H1 (cell line): Measurements from ENCODE around the gene ZNF575. TPM values are rescaled to one million over a fixed set of nuclear protein-coding genes. Genes with fewer than 3 reads are reported as not detected.

Source experiments
- CTCF ChIA-PET: fragments of 300-600 bp; sonication (Branson Sonifier 250); formaldehyde crosslinking; loops from one replicate; lab custom pipeline; 2021; ENCODE audit not compliant: partially characterized antibody; lab: Charles Lee
- POLR2A ChIA-PET: fragments of 300-600 bp; sonication (Branson Sonifier 250); formaldehyde crosslinking; loops from one replicate; lab custom pipeline; 2021; ENCODE audit warnings: inconsistent platforms; ENCODE audit not compliant: partially characterized antibody; lab: Charles Lee
- DNase-seq, 2 experiments: peaks; one replicate each; pipeline versions ENCODE4 v3.0.0 to v3.0.0-alpha.2; 2010 to 2022; ENCODE audit warnings: low spot score in 2 of 2, low read depth in 1 of 2, mixed read lengths in 1 of 2
- FAIRE-seq: peaks from 2 replicates; lab custom pipeline; 2011; peaks lifted over from hg19 to GRCh38; lab: Jason Lieb, UNC
- H2AFZ ChIP-seq: 2 replicates; pipeline ENCODE4 v1.8.1; 2012; ENCODE audit warnings: low read length, inconsistent platforms
- H2AK5ac ChIP-seq: 2 replicates; pipeline ENCODE4 v1.6.1; 2013; ENCODE audit warnings: low read depth, low read length
- H2BK120ac ChIP-seq: replicated peaks from 2 replicates; pipeline ENCODE3; 2013; ENCODE audit warnings: low read depth, low read length, inconsistent platforms
- H2BK12ac ChIP-seq: 2 replicates; pipeline ENCODE4 v1.6.1; 2013; ENCODE audit warnings: low read depth, low read length
- H2BK15ac ChIP-seq: 2 replicates; pipeline ENCODE4 v1.6.1; 2013; ENCODE audit warnings: low read length
- H2BK20ac ChIP-seq: 2 replicates; pipeline ENCODE4 v1.6.1; 2013; ENCODE audit warnings: low read length
- H2BK5ac ChIP-seq: 2 replicates; pipeline ENCODE4 v1.6.1; 2013; ENCODE audit warnings: low read depth, low read length
- H3K14ac ChIP-seq: 2 replicates; pipeline ENCODE4 v1.6.1; 2013; ENCODE audit warnings: inconsistent platforms; ENCODE audit not compliant: insufficient read length
- H3K18ac ChIP-seq: 2 replicates; pipeline ENCODE4 v1.6.1; 2013; ENCODE audit warnings: low read length; ENCODE audit errors: extremely low read depth
- H3K23ac ChIP-seq: 2 replicates; pipeline ENCODE4 v1.6.1; 2013; ENCODE audit warnings: inconsistent platforms; ENCODE audit not compliant: insufficient read length
- H3K23me2 ChIP-seq: 2 replicates; pipeline ENCODE4 v1.6.1; 2013; ENCODE audit warnings: low read depth, low read length
- H3K27ac ChIP-seq: 2 replicates; pipeline ENCODE4 v1.6.1; 2011; ENCODE audit warnings: low read depth, low read length, inconsistent platforms
- H3K27me3 ChIP-seq, 4 experiments: replicated peaks in 1 of 4; 1 replicate in 1 of 4; 2 replicates in 3 of 4; pipeline versions ENCODE4 v1.6.1 to v1.8.1; 2011 to 2013; ENCODE audit warnings: low read length in 3 of 4, mild to moderate bottlenecking in 3 of 4, inconsistent platforms in 2 of 4, mixed read lengths in 2 of 4, moderate library complexity in 1 of 4; ENCODE audit not compliant: control insufficient read depth in 3 of 4, insufficient read depth in 3 of 4; ENCODE audit errors: extremely low read depth in 1 of 4
- H3K36me3 ChIP-seq, 4 experiments: 2 replicates each; pipeline versions ENCODE4 v1.6.1 to v1.8.1; 2011 to 2013; ENCODE audit warnings: mild to moderate bottlenecking in 4 of 4, low read length in 3 of 4, moderate library complexity in 2 of 4, control low read depth in 1 of 4, inconsistent platforms in 1 of 4; ENCODE audit not compliant: insufficient read depth in 4 of 4, control insufficient read depth in 2 of 4
- H3K4ac ChIP-seq: replicated peaks from 2 replicates; pipeline ENCODE3; 2013; ENCODE audit warnings: low read length, low read depth, mixed read lengths, inconsistent platforms; ENCODE audit not compliant: insufficient read length
- H3K4me1 ChIP-seq, 4 experiments: replicated peaks in 1 of 4; 1 replicate in 1 of 4; 2 replicates in 3 of 4; pipeline versions ENCODE4 v1.6.1 to v1.8.1; 2011 to 2013; ENCODE audit warnings: low read length in 3 of 4, inconsistent platforms in 2 of 4, mixed read lengths in 1 of 4; ENCODE audit not compliant: insufficient read depth in 4 of 4, control insufficient read depth in 3 of 4
- H3K4me2 ChIP-seq, 2 experiments: 2 replicates each; pipeline versions ENCODE4 v1.6.1 to v1.8.1; 2011 to 2013; ENCODE audit warnings: low read depth in 2 of 2, low read length in 2 of 2, control low read depth in 1 of 2, inconsistent platforms in 1 of 2, mild to moderate bottlenecking in 1 of 2; ENCODE audit not compliant: insufficient read depth in 1 of 2
- H3K4me3 ChIP-seq, 4 experiments: fragments of 200-600, 300-600 bp in 1 of 4; sonication (generic), shearing (Covaris generic), sonication (Bioruptor Twin) in 1 of 4; 2 replicates each; pipeline versions ENCODE4 v1.5.1 to v1.8.1; 2011 to 2016; ENCODE audit warnings: low read length in 4 of 4, low read depth in 3 of 4, control low read depth in 2 of 4, inconsistent platforms in 2 of 4, mild to moderate bottlenecking in 2 of 4, mixed read lengths in 1 of 4, moderate library complexity in 1 of 4; ENCODE audit not compliant: insufficient read depth in 2 of 4; ENCODE audit errors: extremely low read depth in 1 of 4
- H3K56ac ChIP-seq: replicated peaks from 2 replicates; pipeline ENCODE3; 2013; ENCODE audit warnings: low read depth, mild to moderate bottlenecking, mixed read lengths, low read length, inconsistent platforms; ENCODE audit not compliant: insufficient read length
- H3K79me1 ChIP-seq: 2 replicates; pipeline ENCODE4 v1.6.1; 2013; ENCODE audit warnings: low read depth, low read length, control low read depth
- H3K79me2 ChIP-seq, 2 experiments: 2 replicates each; pipeline versions ENCODE4 v1.6.1 to v1.8.1; 2012 to 2013; ENCODE audit warnings: low read length in 2 of 2, mild to moderate bottlenecking in 2 of 2, inconsistent platforms in 1 of 2; ENCODE audit not compliant: insufficient read depth in 2 of 2, control insufficient read depth in 1 of 2
- H3K9ac ChIP-seq, 4 experiments: replicated peaks in 1 of 4; 1 replicate in 1 of 4; 2 replicates in 3 of 4; pipeline versions ENCODE4 v1.6.1 to v1.8.1; 2011 to 2013; ENCODE audit warnings: low read depth in 3 of 4, low read length in 3 of 4, control low read depth in 2 of 4, mild to moderate bottlenecking in 2 of 4, moderate library complexity in 2 of 4, inconsistent platforms in 1 of 4; ENCODE audit errors: extremely low read depth in 1 of 4
- H3K9me3 ChIP-seq, 2 experiments: 2 replicates each; pipeline versions ENCODE4 v1.6.1 to v1.8.1; 2012 to 2013; ENCODE audit warnings: mild to moderate bottlenecking in 2 of 2, moderate library complexity in 2 of 2, control low read depth in 1 of 2, inconsistent platforms in 1 of 2, low read depth in 1 of 2, low read length in 1 of 2, mixed read lengths in 1 of 2; ENCODE audit not compliant: insufficient read depth in 2 of 2
- H4K20me1 ChIP-seq, 2 experiments: replicated peaks in 1 of 2; 2 replicates each; pipeline versions ENCODE3 to v1.8.1; 2011 to 2013; ENCODE audit warnings: inconsistent platforms in 2 of 2, low read length in 2 of 2, mild to moderate bottlenecking in 1 of 2; ENCODE audit not compliant: insufficient read depth in 2 of 2, control insufficient read depth in 1 of 2
- H4K5ac ChIP-seq: 2 replicates; pipeline ENCODE4 v1.6.1; 2013; ENCODE audit warnings: low read length, low read depth, mixed read lengths, inconsistent platforms; ENCODE audit not compliant: insufficient read length
- H4K8ac ChIP-seq: 2 replicates; pipeline ENCODE4 v1.8.0; 2013; ENCODE audit warnings: mild to moderate bottlenecking, moderate library complexity, low read length, inconsistent platforms; ENCODE audit not compliant: insufficient read depth; ENCODE audit errors: extremely low read depth
- H4K91ac ChIP-seq: replicated peaks from 2 replicates; pipeline ENCODE3; 2013; ENCODE audit warnings: low read length, mixed read lengths, inconsistent platforms; ENCODE audit not compliant: insufficient read length
- CEBPB ChIP-seq: IDR thresholded peaks from 2 replicates; pipeline ENCODE4 v1.6.1; 2012; ENCODE audit warnings: low read depth, low read length
- CHD1 ChIP-seq: IDR thresholded peaks from 2 replicates; pipeline ENCODE4 v1.6.1; 2012; ENCODE audit warnings: low read depth, low read length, improper control_type of control experiment
- EP300 ChIP-seq, 2 experiments: IDR thresholded peaks; 1 replicate in 1 of 2; 2 replicates in 1 of 2; pipeline ENCODE4 v1.6.1; 2011 to 2012; ENCODE audit warnings: low read depth in 2 of 2, low read length in 2 of 2, mild to moderate bottlenecking in 2 of 2, borderline replicate concordance in 1 of 2, inconsistent platforms in 1 of 2, moderate library complexity in 1 of 2
- MAFK ChIP-seq: IDR thresholded peaks from 2 replicates; pipeline ENCODE4 v1.6.1; 2012; ENCODE audit warnings: low read depth, mild to moderate bottlenecking, improper control_type of control experiment, low read length
- PHF8 ChIP-seq: fragments of 200-600 bp; sonication (generic); conservative IDR thresholded peaks from 2 replicates; pipeline ENCODE4 v1.7.1; 2012; ENCODE audit warnings: low read depth, mild to moderate bottlenecking, inconsistent platforms, low read length, moderate library complexity
- SUZ12 ChIP-seq: fragments of 200-600 bp; sonication (generic); IDR thresholded peaks from 2 replicates; pipeline ENCODE4 v1.6.1; 2012; ENCODE audit warnings: mild to moderate bottlenecking, inconsistent platforms, low read length, moderate library complexity, mixed read lengths
- WGBS, 2 experiments: shearing (Covaris generic) in 1 of 2; methylation state at CpG; one replicate each; pipeline versions ENCODE4 v1.1.6 to v1.1.7; 2013 to 2015; ENCODE audit warnings: low lambda C conversion rate in 2 of 2, mixed read lengths in 2 of 2, inconsistent platforms in 1 of 2, low coverage in 1 of 2, missing lambda C conversion rate in 1 of 2; ENCODE audit not compliant: insufficient replicate concordance in 2 of 2, insufficient coverage in 1 of 2, insufficient read length in 1 of 2; ENCODE audit errors: extremely low coverage in 1 of 2, missing lambda C conversion rate in 1 of 2; 5-methylcytosine and 5-hydroxymethylcytosine counted together
- polyA plus RNA-seq, 7 experiments: library from polyadenylated mRNA; depleted of rRNA in 3 of 7; stranded (reverse) in 5 of 7; unstranded in 2 of 7; fragments of >200 nt in 5 of 7; fragments of 200-250 nt in 2 of 7; gene quantifications; 1 replicate in 5 of 7; 2 replicates in 1 of 7; 4 replicates in 1 of 7; pipeline versions ENCODE4 v1.2.1 to v1.2.3, GENCODE V29; 2011 to 2013; ENCODE audit warnings: missing spikeins in 2 of 7, mixed read lengths in 2 of 7
- total RNA-seq: library from RNA; stranded (reverse); fragmentation: NEBNext Ultra II Directional; extraction: Animal tissue kit (Norgen Biotek cat#: 25700); gene quantifications from 2 replicates; pipeline ENCODE4 v1.2.1, GENCODE V29; 2021
- TF ChIP-seq, protein P1 (sequence below): IDR thresholded peaks from 2 replicates; pipeline ENCODE4 v1.6.1; 2012; ENCODE audit warnings: inconsistent platforms
- TF ChIP-seq, protein P2 (sequence below): IDR thresholded peaks from 2 replicates; pipeline ENCODE4 v1.6.1; 2011; ENCODE audit warnings: low read length, improper control_type of control experiment

ZNF575 gene
- total and polyA plus RNA-seq, 2 of the 8 experiments (the other 6 are each of a cell fraction or from before 2014, with no cell fraction given): 0.05 TPM; not detected in 1

DNA sequence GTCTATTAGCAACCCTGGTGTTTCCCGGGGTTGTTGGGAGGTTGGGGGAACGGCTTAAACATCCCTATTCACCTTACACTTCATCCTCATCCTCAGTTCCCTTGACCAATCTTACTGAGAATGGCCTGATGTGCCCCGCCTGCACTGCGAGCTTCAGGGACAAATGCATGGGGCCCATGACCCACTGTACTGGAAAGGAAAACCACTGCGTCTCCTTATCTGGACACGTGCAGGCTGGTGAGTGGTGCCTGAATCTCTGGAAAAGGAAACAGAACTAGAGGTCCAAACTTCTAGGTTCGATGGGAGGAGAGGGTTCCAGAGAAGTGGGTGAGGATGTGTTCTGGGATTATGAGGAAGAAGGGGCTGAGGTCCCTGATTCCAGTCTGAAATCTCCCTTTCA, 48.5 kb downstream of the ZNF575 start:
- Histone ChIP-seq H4K5ac (no peak overlapping the region), H3K9ac (no peak overlapping the region; a peak in 1 of 7 replicates), H3K4me3 (peak overlapping the region in 1 of 4 experiments; percentile 89; a peak in 2 of 8 replicates), H4K8ac (no peak overlapping the region), H2AFZ (0 out of 2 replicates have a peak overlapping the region, but pooled peaks have one; percentile 23), H2BK5ac (peak overlapping the region; percentile 83; the same call in 1 of the 2 replicates), H3K27me3 (no peaks in the 10 kb centered on the region)
- TF ChIP-seq PHF8: no peak
- no peak for TF ChIP-seq EP300 (IDR thresholded peaks at IDR 0.05; ENCODE audit: borderline replicate concordance in 1 of 2, low read depth in 2 of 2, low read length in 2 of 2)
- TF ChIP-seq, protein P1, sequence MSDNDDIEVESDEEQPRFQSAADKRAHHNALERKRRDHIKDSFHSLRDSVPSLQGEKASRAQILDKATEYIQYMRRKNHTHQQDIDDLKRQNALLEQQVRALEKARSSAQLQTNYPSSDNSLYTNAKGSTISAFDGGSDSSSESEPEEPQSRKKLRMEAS: no peak
- TF ChIP-seq, protein P2, sequence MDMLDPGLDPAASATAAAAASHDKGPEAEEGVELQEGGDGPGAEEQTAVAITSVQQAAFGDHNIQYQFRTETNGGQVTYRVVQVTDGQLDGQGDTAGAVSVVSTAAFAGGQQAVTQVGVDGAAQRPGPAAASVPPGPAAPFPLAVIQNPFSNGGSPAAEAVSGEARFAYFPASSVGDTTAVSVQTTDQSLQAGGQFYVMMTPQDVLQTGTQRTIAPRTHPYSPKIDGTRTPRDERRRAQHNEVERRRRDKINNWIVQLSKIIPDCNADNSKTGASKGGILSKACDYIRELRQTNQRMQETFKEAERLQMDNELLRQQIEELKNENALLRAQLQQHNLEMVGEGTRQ: no peak
- TF ChIP-seq CEBPB: no peak
- no peak for TF ChIP-seq SUZ12
- TF ChIP-seq CHD1: no peak
- no peak for TF ChIP-seq MAFK
- TF ChIP-seq, all 59 proteins: peak for 0
- no peak overlapping the region for H3K14ac ChIP-seq
- no peak overlapping the region for H2BK20ac ChIP-seq
- H3K4ac ChIP-seq: no peak overlapping the region
- CTCF ChIA-PET: interaction anchor here (1.2 to 6.9 kb wide), 3 partner anchors 9 to 26 kb away, joined by 3 to 45 read pairs (median 7); partner anchors contain the start of gene IRGQ
- POLR2A ChIA-PET: interaction anchor here (0.7 to 3.6 kb wide), 6 partner anchors 8 to 53 kb away, joined by 4 to 22 read pairs (median 8); partner anchors contain the start of gene ZNF575
- WGBS, 2 experiments: 82% methylated on average over 7 of the region's 7 CpGs; no CpG with 5 or more reads in 1 of the 2 experiments
- no peak for FAIRE-seq
- no peak overlapping the region for H3K18ac ChIP-seq
- H4K91ac ChIP-seq: no peak overlapping the region
- H4K20me1 ChIP-seq: peaks cover 0 to 4% of the 10 kb centered on the region in 2 experiments
- H3K4me2 ChIP-seq: peak overlapping the region; percentile 64 to 98
- H2AK5ac ChIP-seq: 0 out of 2 replicates have a peak overlapping the region, but pooled peaks have one; percentile 67
- H3K56ac ChIP-seq: no peak overlapping the region
- DNase-seq: no peak
- peaks cover 5% of the 10 kb centered on the region; the same call in 1 of the 2 replicates for H3K79me1 ChIP-seq
- H3K27ac ChIP-seq: no peak overlapping the region
- H3K23ac ChIP-seq: no peak overlapping the region
- H3K23me2 ChIP-seq: peaks cover 16% of the 10 kb centered on the region
- no peak overlapping the region for H2BK12ac ChIP-seq
- peaks cover 0 to under 1% (median 0%) of the 10 kb centered on the region in 4 experiments; a peak in 2 of 8 replicates for H3K36me3 ChIP-seq
- H2BK15ac ChIP-seq: 0 out of 2 replicates have a peak overlapping the region, but pooled peaks have one; percentile 48
- no peaks in the 10 kb centered on the region for H3K79me2 ChIP-seq
- H3K9me3 ChIP-seq: no peaks in the 10 kb centered on the region
- H2BK120ac ChIP-seq: no peak overlapping the region
- H3K4me1 ChIP-seq: peaks cover 0 to 11% (median 5%) of the 10 kb centered on the region in 4 experiments; a peak in 6 of 7 replicates
